GM23338 (cell line): Measurements from ENCODE around the gene NUDT4. TPM values are rescaled to one million over a fixed set of nuclear protein-coding genes. Genes with fewer than 3 reads are reported as not detected.

ENCODE experiments used
- ATAC-seq: fragments of 200-7000 bp; cut with Tn5 transposase; 3 replicates; pipeline ENCODE4 v1.9.1; 2020
- DNase-seq: peaks from one replicate; pipeline ENCODE4 v3.0.0-alpha.2; 2015; ENCODE audit warnings: low spot score
- H2AFZ ChIP-seq: fragments of 200-600 bp; sonication (generic); 2 replicates; pipeline ENCODE4 v1.8.0; 2016; ENCODE audit warnings: antibody characterized with exemption, mild to moderate bottlenecking, moderate library complexity
- H3F3A ChIP-seq: fragments of 200-600 bp; sonication (generic); replicated peaks from 2 replicates; pipeline ENCODE4 v1.8.0; 2017; ENCODE audit warnings: antibody characterized with exemption, mixed run types, low read depth
- H3K27ac ChIP-seq: fragments of 200-600 bp; sonication (generic); 2 replicates; pipeline ENCODE4 v1.6.1; 2016; ENCODE audit warnings: low read depth
- H3K27me3 ChIP-seq: fragments of 200-600 bp; sonication (generic); 2 replicates; pipeline ENCODE4 v1.8.0; 2016; ENCODE audit warnings: mild to moderate bottlenecking, mixed run types, moderate library complexity; ENCODE audit not compliant: insufficient read depth
- H3K36me3 ChIP-seq: fragments of 200-600 bp; sonication (generic); 2 replicates; pipeline ENCODE4 v1.8.0; 2016; ENCODE audit warnings: mild to moderate bottlenecking; ENCODE audit not compliant: insufficient read depth
- H3K4me1 ChIP-seq: fragments of 200-600 bp; sonication (generic); 2 replicates; pipeline ENCODE4 v1.8.0; 2016; ENCODE audit warnings: mild to moderate bottlenecking, moderate library complexity; ENCODE audit not compliant: insufficient read depth
- H3K4me2 ChIP-seq: fragments of 200-600 bp; sonication (generic); 2 replicates; pipeline ENCODE4 v1.7.1; 2017; ENCODE audit warnings: mixed run types
- H3K4me3 ChIP-seq: fragments of 200-600 bp; sonication (generic); 2 replicates; pipeline ENCODE4 v1.6.1; 2016; ENCODE audit warnings: mixed run types
- H3K79me2 ChIP-seq: fragments of 200-600 bp; sonication (generic); replicated peaks from 2 replicates; pipeline ENCODE4 v1.8.0; 2017; ENCODE audit warnings: mild to moderate bottlenecking; ENCODE audit not compliant: insufficient read depth
- H3K9me2 ChIP-seq: fragments of 200-600 bp; sonication (generic); 2 replicates; pipeline ENCODE4 v1.8.0; 2017; ENCODE audit not compliant: insufficient read depth
- H4K20me1 ChIP-seq: fragments of 200-600 bp; sonication (generic); replicated peaks from 2 replicates; pipeline ENCODE4 v1.8.0; 2017; ENCODE audit warnings: mild to moderate bottlenecking; ENCODE audit not compliant: insufficient read depth
- H3K27ac Mint-ChIP-seq: 2 replicates; pipeline ENCODE4 v1.8.0; 2020; ENCODE audit warnings: inconsistent platforms, mild to moderate bottlenecking, moderate library complexity, mixed read lengths
- H3K27me3 Mint-ChIP-seq: 3 replicates; pipeline ENCODE4 v1.8.0; 2022; ENCODE audit warnings: low read depth, mild to moderate bottlenecking, moderate library complexity, mixed read lengths, inconsistent platforms; ENCODE audit not compliant: insufficient read depth, poor library complexity
- H3K36me3 Mint-ChIP-seq: 3 replicates; pipeline ENCODE4 v1.8.0; 2021; ENCODE audit warnings: low read depth, mild to moderate bottlenecking, inconsistent platforms, moderate library complexity, mixed read lengths
- H3K4me1 Mint-ChIP-seq: 3 replicates; pipeline ENCODE4 v1.8.0; 2020; ENCODE audit warnings: mild to moderate bottlenecking, inconsistent platforms, mixed read lengths
- H3K4me3 Mint-ChIP-seq: 3 replicates; pipeline ENCODE4 v1.8.0; 2021; ENCODE audit warnings: moderate library complexity, mild to moderate bottlenecking, inconsistent platforms, mixed read lengths
- H3K9me3 Mint-ChIP-seq: 3 replicates; pipeline ENCODE4 v1.8.0; 2020; ENCODE audit warnings: moderate library complexity, mild to moderate bottlenecking, inconsistent platforms, mixed read lengths
- CREB1 ChIP-seq: fragments of 250-450 bp; sonication (Bioruptor Pico); IDR thresholded peaks from 2 replicates; pipeline ENCODE4 v1.5.0; 2020; ENCODE audit warnings: low read depth, mild to moderate bottlenecking, moderate library complexity
- ETS1 ChIP-seq: IDR thresholded peaks from 2 replicates; pipeline ENCODE4 v1.6.1; 2016; ENCODE audit warnings: antibody characterized with exemption
- EZH2 ChIP-seq: fragments of 200-600 bp; sonication (generic); IDR thresholded peaks from one replicate; pipeline ENCODE4 v1.8.0; 2017; ENCODE audit warnings: antibody characterized with exemption, mild to moderate bottlenecking, low read depth; ENCODE audit not compliant: unreplicated experiment
- JUNB ChIP-seq: IDR thresholded peaks from one replicate; pipeline ENCODE4 v1.6.1; 2016; ENCODE audit warnings: antibody characterized with exemption; ENCODE audit not compliant: unreplicated experiment
- REST ChIP-seq: IDR thresholded peaks from one replicate; pipeline ENCODE4 v1.6.1; 2018; ENCODE audit warnings: antibody characterized with exemption; ENCODE audit not compliant: unreplicated experiment
- STAT1 ChIP-seq: IDR thresholded peaks from one replicate; pipeline ENCODE4 v1.6.1; 2016; ENCODE audit warnings: antibody characterized with exemption; ENCODE audit not compliant: unreplicated experiment
- ZNF114 ChIP-seq: fragments of 250-450 bp; sonication (Bioruptor Pico); IDR thresholded peaks from 2 replicates; pipeline ENCODE4 v1.5.0; 2020; ENCODE audit warnings: mild to moderate bottlenecking, moderate library complexity
- ZNF331 ChIP-seq: fragments of 250-450 bp; sonication (Bioruptor Pico); IDR thresholded peaks from 2 replicates; pipeline ENCODE4 v1.5.0; 2020; ENCODE audit warnings: low read depth, mild to moderate bottlenecking, moderate library complexity
- ZNF462 ChIP-seq: fragments of 250-450 bp; sonication (Bioruptor Pico); IDR thresholded peaks from 2 replicates; pipeline ENCODE4 v1.5.0; 2020; ENCODE audit warnings: mild to moderate bottlenecking, moderate library complexity
- polyA plus RNA-seq: library from polyadenylated mRNA; unstranded; fragments of >200 nt; fragmentation: Nextera tagmentation; extraction: Ambion mirVana; gene quantifications from 2 replicates; pipeline ENCODE4 v1.2.1, GENCODE V29; 2016
- total RNA-seq: library from RNA; depleted of rRNA; stranded (reverse); fragments of >200 nt; shearing (Covaris generic); gene quantifications from 2 replicates; pipeline ENCODE4 v1.2.3, GENCODE V29; 2014

NUDT4 gene
- total and polyA plus RNA-seq, 2 experiments from 2014 or later: 32.3 to 67.2 TPM

- no peak for TF ChIP-seq STAT1
- TF ChIP-seq ZNF331: no peak
- no peak for TF ChIP-seq CREB1 (CRISPR knock-in tag)
- no peak for TF ChIP-seq ZNF114 (CRISPR knock-in tag)
Measured at GRCh38 chr12:93402333-93403311, 24.9 kb downstream of the NUDT4 start (continued).

GRCh38 chr12:93403988-93404803 lies 26.5 kb downstream of the NUDT4 start:
- H3K27ac ChIP-seq: peak overlapping the region; percentile 8; the same call in 1 of the 2 replicates
- H3K9me3 Mint-ChIP-seq: no peaks in the 10 kb centered on the region
- peaks cover 24% of the 10 kb centered on the region; the same call in 2 of the 3 replicates for H3K36me3 Mint-ChIP-seq
- no peaks in the 10 kb centered on the region for H3K79me2 ChIP-seq
- H3K27me3 ChIP-seq: peaks cover 6% of the 10 kb centered on the region; the same call in 1 of the 2 replicates
- H3K4me1 Mint-ChIP-seq: peaks cover 5% of the 10 kb centered on the region; the same call in 2 of the 3 replicates
- ATAC-seq (no peak), DNase-seq (no peak)
- no peaks in the 10 kb centered on the region for H3K9me2 ChIP-seq
- no peak overlapping the region for H3K4me2 ChIP-seq
- H3K36me3 ChIP-seq: peaks cover 5% of the 10 kb centered on the region; the same call in 1 of the 2 replicates
- H3K27ac Mint-ChIP-seq: peak overlapping the region; percentile 78; the same call in 1 of the 2 replicates
- no peaks in the 10 kb centered on the region for H3K4me1 ChIP-seq
- no peak overlapping the region for H2AFZ ChIP-seq
- H3K4me3 Mint-ChIP-seq: no peak overlapping the region
- H3K27me3 Mint-ChIP-seq: peaks cover 5% of the 10 kb centered on the region
- H4K20me1 ChIP-seq: peaks cover 4% of the 10 kb centered on the region
- H3K4me3 ChIP-seq: no peak overlapping the region
- H3F3A ChIP-seq: peaks cover 5% of the 10 kb centered on the region
- TF ChIP-seq ZNF462 (CRISPR knock-in tag): no peak
- no peak for TF ChIP-seq ZNF331
- no peak for TF ChIP-seq CREB1 (CRISPR knock-in tag)
- TF ChIP-seq STAT1: no peak
- TF ChIP-seq ETS1: no peak
- no peak for TF ChIP-seq JUNB
- TF ChIP-seq REST: no peak
- no peak for TF ChIP-seq EZH2
